AG09319 (cell line): ENCODE data around the gene ARID4B.
"Not testable (repeated sequence)": the region's sequence is repeated elsewhere in the genome, so short reads cannot be mapped to it uniquely, and the experiment has no call there.

ENCODE experiments used
- DNase-seq: peaks from one replicate; pipeline ENCODE4 v3.0.0-alpha.2; 2010; ENCODE audit warnings: low read depth; ENCODE audit errors: extremely low read depth
- CTCF ChIP-seq: IDR thresholded peaks from 2 replicates; pipeline ENCODE4 v1.5.1; 2011; ENCODE audit warnings: low read depth, mild to moderate bottlenecking, inconsistent platforms, low read length, moderate library complexity

The ARID4B gene

GRCh38 chr1:235278915-235279292, 49.1 kb downstream of the ARID4B start:
- DNase-seq = no peak
- no peak for TF ChIP-seq CTCF

- TF ChIP-seq CTCF = no peak
- no peak for DNase-seq
Measured at GRCh38 chr1:235278233-235278914, 49.6 kb downstream of the ARID4B start.

- TF ChIP-seq CTCF = no peak
- no peak for DNase-seq
Measured at GRCh38 chr1:235277709-235278108, 50.3 kb downstream of the ARID4B start.

- TF ChIP-seq CTCF = no peak
- no peak for DNase-seq
Measured at GRCh38 chr1:235275836-235276235, 52.1 kb downstream of the ARID4B start.

GRCh38 chr1:235275223-235275622, 52.8 kb downstream of the ARID4B start:
- DNase-seq = no peak
- no peak for TF ChIP-seq CTCF

- TF ChIP-seq CTCF = no peak
- no peak for DNase-seq
Measured at GRCh38 chr1:235272851-235273250, 55.1 kb downstream of the ARID4B start.

GRCh38 chr1:235270625-235271024, 57.4 kb downstream of the ARID4B start:
- peak; percentile 16 for DNase-seq
- TF ChIP-seq CTCF = peak; percentile 22; the same call in 1 of the 2 replicates

GRCh38 chr1:235269990-235270389, 58.0 kb downstream of the ARID4B start:
- DNase-seq = not testable (repeated sequence)
